ENCODE results near the gene C1orf21.

- TF ChIP-seq, protein P1, sequence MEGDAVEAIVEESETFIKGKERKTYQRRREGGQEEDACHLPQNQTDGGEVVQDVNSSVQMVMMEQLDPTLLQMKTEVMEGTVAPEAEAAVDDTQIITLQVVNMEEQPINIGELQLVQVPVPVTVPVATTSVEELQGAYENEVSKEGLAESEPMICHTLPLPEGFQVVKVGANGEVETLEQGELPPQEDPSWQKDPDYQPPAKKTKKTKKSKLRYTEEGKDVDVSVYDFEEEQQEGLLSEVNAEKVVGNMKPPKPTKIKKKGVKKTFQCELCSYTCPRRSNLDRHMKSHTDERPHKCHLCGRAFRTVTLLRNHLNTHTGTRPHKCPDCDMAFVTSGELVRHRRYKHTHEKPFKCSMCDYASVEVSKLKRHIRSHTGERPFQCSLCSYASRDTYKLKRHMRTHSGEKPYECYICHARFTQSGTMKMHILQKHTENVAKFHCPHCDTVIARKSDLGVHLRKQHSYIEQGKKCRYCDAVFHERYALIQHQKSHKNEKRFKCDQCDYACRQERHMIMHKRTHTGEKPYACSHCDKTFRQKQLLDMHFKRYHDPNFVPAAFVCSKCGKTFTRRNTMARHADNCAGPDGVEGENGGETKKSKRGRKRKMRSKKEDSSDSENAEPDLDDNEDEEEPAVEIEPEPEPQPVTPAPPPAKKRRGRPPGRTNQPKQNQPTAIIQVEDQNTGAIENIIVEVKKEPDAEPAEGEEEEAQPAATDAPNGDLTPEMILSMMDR (optimal IDR thresholded peaks at IDR 0.05 in 1 of 3, IDR thresholded peaks at IDR 0.05 in 1 of 3, conservative IDR thresholded peaks at IDR 0.05 in 1 of 3; ENCODE audit: extremely low read depth in 1 of 3, insufficient read depth in 2 of 3, low read length in 3 of 3) = no peak
- TF ChIP-seq EZH2 (IDR thresholded peaks at IDR 0.05; ENCODE audit: low read length) = no peak
Observed at GRCh38 chr1:184552446-184552845, 165.6 kb downstream of the C1orf21 start.
